Astrocyte (in vitro differentiated cells and primary cell): Measurements from ENCODE around the gene LDLRAD4. TPM values are rescaled to one million over a fixed set of nuclear protein-coding genes. Genes with fewer than 3 reads are reported as not detected.

Source experiments
- DNase-seq: peaks from one replicate; pipeline ENCODE4 v3.0.0-alpha.2; 2010; ENCODE audit warnings: low read depth
- FAIRE-seq: peaks from 2 replicates; lab custom pipeline; 2011; peaks lifted over from hg19 to GRCh38; lab: Jason Lieb, UNC
- H2AFZ ChIP-seq: 2 replicates; pipeline ENCODE4 v1.6.0; 2012; ENCODE audit warnings: low read depth, low read length, inconsistent platforms
- H3K27ac ChIP-seq: 2 replicates; pipeline ENCODE4 v1.5.1; 2011; ENCODE audit warnings: low read depth, low read length, inconsistent platforms
- H3K27me3 ChIP-seq: 2 replicates; pipeline ENCODE4 v1.6.0; 2011; ENCODE audit warnings: low read length, inconsistent platforms; ENCODE audit not compliant: insufficient read depth
- H3K36me3 ChIP-seq: 2 replicates; pipeline ENCODE4 v1.5.1; 2011; ENCODE audit warnings: low read length, inconsistent platforms; ENCODE audit not compliant: insufficient read depth
- H3K4me1 ChIP-seq: 2 replicates; pipeline ENCODE4 v1.5.1; 2011; ENCODE audit warnings: low read length, inconsistent platforms; ENCODE audit not compliant: insufficient read depth
- H3K4me2 ChIP-seq: 2 replicates; pipeline ENCODE4 v1.6.0; 2012; ENCODE audit warnings: low read length, inconsistent platforms
- H3K4me3 ChIP-seq: 2 replicates; pipeline ENCODE4 v1.5.1; 2011; ENCODE audit warnings: low read depth, mild to moderate bottlenecking, low read length, inconsistent platforms; ENCODE audit not compliant: insufficient read depth
- H3K79me2 ChIP-seq: 2 replicates; pipeline ENCODE4 v1.6.0; 2012; ENCODE audit warnings: mild to moderate bottlenecking, low read length, inconsistent platforms; ENCODE audit not compliant: insufficient read depth
- H3K9ac ChIP-seq: 2 replicates; pipeline ENCODE4 v1.6.0; 2012; ENCODE audit warnings: mild to moderate bottlenecking, low read length, inconsistent platforms
- H3K9me3 ChIP-seq: 2 replicates; pipeline ENCODE4 v1.5.1; 2012; ENCODE audit warnings: low read depth, mild to moderate bottlenecking, low read length, inconsistent platforms; ENCODE audit not compliant: insufficient read depth
- H4K20me1 ChIP-seq: 2 replicates; pipeline ENCODE4 v1.6.0; 2012; ENCODE audit warnings: low read length, inconsistent platforms; ENCODE audit not compliant: insufficient read depth
- H3K27ac Mint-ChIP-seq: one replicate; pipeline ENCODE4 v1.8.0; 2021; ENCODE audit warnings: mild to moderate bottlenecking, mixed read lengths; ENCODE audit not compliant: unreplicated experiment
- H3K27me3 Mint-ChIP-seq: one replicate; pipeline ENCODE4 v1.8.0; 2021; ENCODE audit warnings: low read depth, mixed read lengths; ENCODE audit not compliant: unreplicated experiment
- H3K36me3 Mint-ChIP-seq: one replicate; pipeline ENCODE4 v1.8.0; 2021; ENCODE audit warnings: low read depth, mixed read lengths; ENCODE audit not compliant: unreplicated experiment
- H3K4me1 Mint-ChIP-seq: one replicate; pipeline ENCODE4 v1.8.0; 2021; ENCODE audit warnings: low read depth, mixed read lengths; ENCODE audit not compliant: unreplicated experiment
- H3K4me3 Mint-ChIP-seq: one replicate; pipeline ENCODE4 v1.8.0; 2021; ENCODE audit warnings: mild to moderate bottlenecking, moderate library complexity, mixed read lengths; ENCODE audit not compliant: unreplicated experiment
- H3K9me3 Mint-ChIP-seq: one replicate; pipeline ENCODE4 v1.8.0; 2021; ENCODE audit warnings: mild to moderate bottlenecking, mixed read lengths; ENCODE audit not compliant: unreplicated experiment
- CTCF ChIP-seq: IDR thresholded peaks from 2 replicates; pipeline ENCODE4 v1.5.1; 2011; ENCODE audit warnings: low read depth, mild to moderate bottlenecking, inconsistent platforms, low read length, moderate library complexity; ENCODE audit not compliant: insufficient read depth
- EZH2 ChIP-seq: IDR thresholded peaks from 2 replicates; pipeline ENCODE4 v1.6.1; 2012; ENCODE audit warnings: mild to moderate bottlenecking, low read length, inconsistent platforms; ENCODE audit not compliant: insufficient read depth
- total RNA-seq: library from RNA; stranded (reverse); gene quantifications from 2 replicates; pipeline ENCODE4 v1.2.1, GENCODE V29; 2021

Gene LDLRAD4
- total RNA-seq, 1 donor from 2014 or later: 26.0 TPM

DNA sequence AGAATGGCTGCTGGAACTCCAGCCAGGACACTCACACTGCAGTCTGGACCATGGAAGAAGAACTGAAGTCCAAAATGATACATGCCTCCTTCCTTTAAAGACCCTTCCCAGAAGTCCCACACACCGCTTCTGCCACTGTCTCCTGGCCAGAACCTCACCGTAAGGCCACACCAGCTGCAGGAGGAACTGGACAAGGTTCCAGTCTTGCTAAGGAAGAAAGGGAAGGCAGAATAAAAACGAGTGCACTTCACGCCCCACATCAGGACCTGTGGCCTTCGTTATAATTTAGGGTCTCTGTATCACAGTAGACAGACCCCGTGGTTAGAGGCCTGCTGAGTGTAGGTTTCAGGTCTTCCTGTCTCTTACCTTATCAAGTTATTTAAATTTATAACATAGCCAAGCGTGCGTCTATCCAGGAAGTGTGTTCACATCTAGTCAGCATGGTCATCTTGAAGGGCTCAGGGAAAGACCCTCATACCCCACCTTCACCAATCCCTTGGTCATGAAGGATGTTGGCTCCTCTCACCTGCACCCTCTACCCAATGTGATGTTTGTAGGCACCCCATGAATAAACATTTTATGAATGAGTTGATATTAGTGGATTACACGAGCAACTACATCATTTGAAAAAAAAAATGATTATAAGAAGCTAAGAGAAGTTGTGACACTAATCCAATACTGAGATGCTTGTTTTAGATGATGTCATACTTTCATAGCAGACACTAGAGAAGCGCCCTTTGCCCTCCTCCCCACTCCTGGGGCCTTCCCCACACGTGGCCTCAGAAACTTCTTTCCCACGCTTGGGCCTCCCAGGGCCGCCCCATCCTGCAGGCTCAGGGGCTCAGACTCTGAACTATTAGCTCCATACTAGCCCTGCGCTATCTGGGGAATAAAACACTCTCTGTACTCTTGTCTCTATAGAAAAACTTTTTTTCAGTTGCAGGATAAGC is 350.2 kb downstream of the LDLRAD4 start:
- H3K4me2 ChIP-seq: no peak overlapping the region
- no peaks in the 10 kb centered on the region for H3K27me3 Mint-ChIP-seq
- H3K27ac Mint-ChIP-seq: peak overlapping the region; percentile 77
- peaks cover 4% of the 10 kb centered on the region for H3K4me1 ChIP-seq
- H3K9ac ChIP-seq: no peak overlapping the region
- H2AFZ ChIP-seq: no peak overlapping the region
- no peaks in the 10 kb centered on the region for H3K36me3 ChIP-seq
- H3K9me3 ChIP-seq: no peaks in the 10 kb centered on the region
- H3K4me3 Mint-ChIP-seq: no peak overlapping the region
- H3K4me1 Mint-ChIP-seq: peaks cover 38% of the 10 kb centered on the region
- DNase-seq: no peak
- no peaks in the 10 kb centered on the region for H3K9me3 Mint-ChIP-seq
- H3K36me3 Mint-ChIP-seq: no peaks in the 10 kb centered on the region
- peaks cover 7% of the 10 kb centered on the region for H3K27me3 ChIP-seq
- no peak for FAIRE-seq
- H3K27ac ChIP-seq: no peak overlapping the region
- TF ChIP-seq EZH2: no peak
- TF ChIP-seq CTCF: no peak
- H4K20me1 ChIP-seq: no peaks in the 10 kb centered on the region
- no peak overlapping the region for H3K4me3 ChIP-seq
- H3K79me2 ChIP-seq: no peaks in the 10 kb centered on the region

GRCh38 chr18:13570216-13570615 is 351.7 kb downstream of the LDLRAD4 start:
- FAIRE-seq (no peak), DNase-seq (no peak)
- H3K4me3 ChIP-seq: no peak overlapping the region
- Mint-ChIP-seq H3K9me3 (no peaks in the 10 kb centered on the region), H3K27ac (peak overlapping the region; percentile 30), H3K27me3 (no peaks in the 10 kb centered on the region), H3K4me3 (no peak overlapping the region), H3K36me3 (no peaks in the 10 kb centered on the region), H3K4me1 (peaks cover 47% of the 10 kb centered on the region)
- H3K27ac ChIP-seq: no peak overlapping the region
- peaks cover 4% of the 10 kb centered on the region for H3K4me1 ChIP-seq
- no peaks in the 10 kb centered on the region for H3K9me3 ChIP-seq
- no peak overlapping the region for H3K9ac ChIP-seq
- TF ChIP-seq EZH2 (no peak), CTCF (no peak)
- H3K27me3 ChIP-seq: peaks cover 7% of the 10 kb centered on the region
- no peak overlapping the region for H3K4me2 ChIP-seq
- H4K20me1 ChIP-seq: no peaks in the 10 kb centered on the region
- no peak overlapping the region for H2AFZ ChIP-seq
- no peaks in the 10 kb centered on the region for H3K79me2 ChIP-seq
- no peaks in the 10 kb centered on the region for H3K36me3 ChIP-seq
